Activated T-cell treated with anti-CD3 and anti-CD28 coated beads for 24 hours (primary cell): Measurements from ENCODE around the gene RNU2-63P.
"Not testable (repeated sequence)": the region's sequence is repeated elsewhere in the genome, so short reads cannot be mapped to it uniquely, and the experiment has no call there.

Experiments used
- DNase-seq: peaks from one replicate; pipeline ENCODE4 v3.0.0-alpha.2; 2020; ENCODE audit warnings: low read depth

The RNU2-63P gene

GRCh38 chr2:87981182-87981581, 35.2 kb downstream of the RNU2-63P start:
- not testable (repeated sequence) for DNase-seq

GRCh38 chr2:87972385-87972784, 44.0 kb downstream of the RNU2-63P start:
- not testable (repeated sequence) for DNase-seq
